HEK293T (cell line): Measurements from ENCODE around the gene SORCS3.

Experiments used
- CTCF ChIA-PET: fragments of 350-600 bp; formaldehyde crosslinking; extraction: SDS; loops from one replicate; lab custom pipeline; 2021; ENCODE audit warnings: antibody characterized with exemption, inconsistent platforms; lab: Yijun Ruan, JAX
- POLR2A ChIA-PET: fragments of 350-600 bp; formaldehyde crosslinking; extraction: SDS; loops from one replicate; lab custom pipeline; 2020; ENCODE audit warnings: antibody characterized with exemption, inconsistent platforms; lab: Yijun Ruan, JAX
- DNase-seq: peaks from one replicate; pipeline ENCODE4 v3.0.0; 2012; ENCODE audit warnings: mixed read lengths; ENCODE audit errors: extremely low spot score
- ARNT ChIP-seq: fragments of 450-650 bp; IDR thresholded peaks from 2 replicates; pipeline ENCODE4 v1.6.1; 2017; ENCODE audit warnings: mild to moderate bottlenecking
- BHLHE40 ChIP-seq: fragments of 450-650 bp; IDR thresholded peaks from 2 replicates; pipeline ENCODE4 v1.6.1; 2016; ENCODE audit warnings: mild to moderate bottlenecking, moderate library complexity, borderline replicate concordance
- CTBP1 ChIP-seq: fragments of 450-650 bp; IDR thresholded peaks from 2 replicates; pipeline ENCODE4 v1.6.1; 2016; ENCODE audit warnings: borderline replicate concordance
- ELF4 ChIP-seq: fragments of 450-650 bp; IDR thresholded peaks from 2 replicates; pipeline ENCODE4 v1.6.1; 2017; ENCODE audit warnings: antibody characterized with exemption
- FOXA1 ChIP-seq: fragments of 450-650 bp; IDR thresholded peaks from 2 replicates; pipeline ENCODE4 v1.6.1; 2016; ENCODE audit warnings: mild to moderate bottlenecking
- FOXK2 ChIP-seq: fragments of 450-650 bp; IDR thresholded peaks from 2 replicates; pipeline ENCODE4 v1.6.1; 2016; ENCODE audit warnings: mild to moderate bottlenecking
- FOXM1 ChIP-seq: fragments of 450-650 bp; IDR thresholded peaks from 2 replicates; pipeline ENCODE4 v1.6.1; 2017; ENCODE audit warnings: mild to moderate bottlenecking, borderline replicate concordance
- HDGF ChIP-seq: fragments of 450-650 bp; IDR thresholded peaks from 2 replicates; pipeline ENCODE4 v1.6.1; 2017; ENCODE audit warnings: antibody characterized with exemption, borderline replicate concordance
- L3MBTL2 ChIP-seq: fragments of 450-650 bp; conservative IDR thresholded peaks from 2 replicates; pipeline ENCODE4 v1.6.1; 2016; ENCODE audit warnings: mild to moderate bottlenecking
- LEF1 ChIP-seq: fragments of 450-650 bp; IDR thresholded peaks from 2 replicates; pipeline ENCODE4 v1.6.1; 2017; ENCODE audit warnings: mild to moderate bottlenecking, borderline replicate concordance
- NFRKB ChIP-seq: fragments of 450-650 bp; IDR thresholded peaks from 2 replicates; pipeline ENCODE4 v1.6.1; 2016; ENCODE audit warnings: mild to moderate bottlenecking, moderate library complexity
- PKNOX1 ChIP-seq: fragments of 450-650 bp; IDR thresholded peaks from 2 replicates; pipeline ENCODE4 v1.6.1; 2016
- SP1 ChIP-seq: fragments of 450-650 bp; IDR thresholded peaks from 2 replicates; pipeline ENCODE4 v1.6.1; 2017
- SUZ12 ChIP-seq: fragments of 450-650 bp; IDR thresholded peaks from 2 replicates; pipeline ENCODE4 v1.6.1; 2016; ENCODE audit warnings: mild to moderate bottlenecking
- TARDBP ChIP-seq: fragments of 450-650 bp; IDR thresholded peaks from 2 replicates; pipeline ENCODE4 v1.6.1; 2016
- ZNF384 ChIP-seq: fragments of 450-650 bp; IDR thresholded peaks from 2 replicates; pipeline ENCODE4 v1.6.1; 2016

The SORCS3 gene

GRCh38 chr10:104766341-104766740 is 125.3 kb downstream of the SORCS3 start:
- DNase-seq = no peak
- ChIA-PET CTCF (no interaction called here), POLR2A (no interaction called here)
- TF ChIP-seq SP1 (no peak), FOXK2 (no peak), NFRKB (no peak), HDGF (no peak), L3MBTL2 (no peak), ELF4 (no peak)

GRCh38 chr10:104767282-104767681 is 126.2 kb downstream of the SORCS3 start:
- ChIA-PET CTCF (no interaction called here), POLR2A (no interaction called here)
- DNase-seq = no peak
- no peak for TF ChIP-seq BHLHE40
- TF ChIP-seq PKNOX1 = no peak
- TF ChIP-seq FOXK2 = no peak
- TF ChIP-seq SP1 = no peak
- no peak for TF ChIP-seq LEF1
- no peak for TF ChIP-seq TARDBP
- no peak for TF ChIP-seq ARNT
- no peak for TF ChIP-seq ELF4
- no peak for TF ChIP-seq CTBP1
- no peak for TF ChIP-seq L3MBTL2
- no peak for TF ChIP-seq SUZ12
- no peak for TF ChIP-seq FOXA1

- ChIA-PET CTCF (no interaction called here), POLR2A (no interaction called here)
These were observed 126.7 kb downstream of the SORCS3 start for GRCh38 chr10:104767745-104768144.

GRCh38 chr10:104773105-104773504 is 132.0 kb downstream of the SORCS3 start:
- DNase-seq = no peak
- POLR2A ChIA-PET = no interaction called here
- CTCF ChIA-PET = no interaction called here
- no peak for TF ChIP-seq CTBP1
- no peak for TF ChIP-seq SUZ12
- no peak for TF ChIP-seq TARDBP
- no peak for TF ChIP-seq FOXM1
- TF ChIP-seq LEF1 = no peak
- TF ChIP-seq ELF4 = no peak
- TF ChIP-seq FOXA1 = no peak
- no peak for TF ChIP-seq SP1
- no peak for TF ChIP-seq ZNF384
- TF ChIP-seq BHLHE40 = no peak
- no peak for TF ChIP-seq L3MBTL2
- TF ChIP-seq NFRKB = no peak
- no peak for TF ChIP-seq HDGF
- TF ChIP-seq PKNOX1 = no peak

More at GRCh38 chr10:104767745-104768144, 126.7 kb downstream of the SORCS3 start:
- TF ChIP-seq NFRKB (no peak), CTBP1 (no peak), LEF1 (no peak), TARDBP (no peak), SUZ12 (no peak), L3MBTL2 (no peak), PKNOX1 (no peak), SP1 (no peak), FOXK2 (no peak), BHLHE40 (no peak), ELF4 (no peak)
- no peak for DNase-seq

- POLR2A ChIA-PET = no interaction called here
- no peak for DNase-seq
- TF ChIP-seq L3MBTL2 (no peak), SUZ12 (no peak), PKNOX1 (no peak), ARNT (no peak), TARDBP (no peak), SP1 (no peak), NFRKB (no peak), BHLHE40 (no peak), FOXM1 (no peak), HDGF (no peak), FOXK2 (no peak), CTBP1 (no peak), FOXA1 (no peak), ZNF384 (no peak), ELF4 (no peak), LEF1 (no peak)
- CTCF ChIA-PET = no interaction called here
These were observed 133.1 kb downstream of the SORCS3 start for GRCh38 chr10:104774234-104774633.
